Measurements from ENCODE around the gene OLFM3.

The OLFM3 gene

GRCh38 chr1:101943237-101943636 is 53.5 kb downstream of the OLFM3 start:
- Histone ChIP-seq H3K9ac (ENCODE audit: low read length) (no peak overlapping the region), H3K4me1 (ENCODE audit: control insufficient read depth, insufficient read depth, low read length) (no peaks in the 10 kb centered on the region), H3K27me3 (replicated peaks; ENCODE audit: control insufficient read depth, insufficient read depth, low read length) (no peaks in the 10 kb centered on the region), H3K4me3 (ENCODE audit: low read length) (no peak overlapping the region), H3K36me3 (ENCODE audit: control insufficient read depth, insufficient read depth, low read length, severe bottlenecking) (no peaks in the 10 kb centered on the region), H3K9me3 (ENCODE audit: control insufficient read depth, low read length) (no peaks in the 10 kb centered on the region)
- DNase-seq (ENCODE audit: low read depth): no peak

GRCh38 chr1:101942516-101943193 is 54.1 kb downstream of the OLFM3 start:
- no peak overlapping the region for H3K4me3 ChIP-seq (ENCODE audit: low read length)
- no peaks in the 10 kb centered on the region for H3K9me3 ChIP-seq (ENCODE audit: control insufficient read depth, low read length)
- H3K4me1 ChIP-seq (ENCODE audit: control insufficient read depth, insufficient read depth, low read length): no peaks in the 10 kb centered on the region
- DNase-seq (ENCODE audit: low read depth): no peak
- H3K27me3 ChIP-seq (replicated peaks; ENCODE audit: control insufficient read depth, insufficient read depth, low read length): no peaks in the 10 kb centered on the region
- no peak overlapping the region for H3K9ac ChIP-seq (ENCODE audit: low read length)
- no peaks in the 10 kb centered on the region for H3K36me3 ChIP-seq (ENCODE audit: control insufficient read depth, insufficient read depth, low read length, severe bottlenecking)

DNA sequence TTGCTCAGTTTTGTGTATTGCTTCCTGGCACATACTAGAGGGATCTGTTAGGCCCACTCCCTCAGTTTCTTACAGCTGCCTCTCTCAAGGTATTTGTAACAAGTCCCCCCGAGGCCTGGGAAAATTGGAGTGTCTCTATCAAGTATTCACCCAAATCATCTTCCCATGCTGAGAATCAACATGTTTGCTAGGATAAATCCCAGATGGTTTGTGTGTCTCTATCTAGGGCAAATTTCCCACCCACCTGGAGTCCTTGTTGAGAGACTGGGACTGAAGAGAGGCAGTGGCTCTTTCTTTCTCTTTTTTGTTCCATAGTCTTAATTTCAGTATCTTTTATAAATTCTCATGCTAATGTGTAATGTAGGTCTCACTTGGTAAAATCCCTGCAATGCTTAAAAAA is 58.0 kb downstream of the OLFM3 start:
- peaks cover 6% of the 10 kb centered on the region for H3K9me3 ChIP-seq (ENCODE audit: control insufficient read depth, low read length)
- no peaks in the 10 kb centered on the region for H3K36me3 ChIP-seq (ENCODE audit: control insufficient read depth, insufficient read depth, low read length, severe bottlenecking)
- DNase-seq (ENCODE audit: low read depth): no peak
- no peaks in the 10 kb centered on the region for H3K4me1 ChIP-seq (ENCODE audit: control insufficient read depth, insufficient read depth, low read length)
- H3K4me3 ChIP-seq (ENCODE audit: low read length): no peak overlapping the region
- H3K27me3 ChIP-seq (replicated peaks; ENCODE audit: control insufficient read depth, insufficient read depth, low read length): no peaks in the 10 kb centered on the region
- no peak overlapping the region for H3K9ac ChIP-seq (ENCODE audit: low read length)

GRCh38 chr1:101929343-101929742 is 67.4 kb downstream of the OLFM3 start:
- DNase-seq (ENCODE audit: low read depth): no peak
- Histone ChIP-seq H3K4me3 (ENCODE audit: low read length) (no peak overlapping the region), H3K4me1 (ENCODE audit: control insufficient read depth, insufficient read depth, low read length) (no peaks in the 10 kb centered on the region), H3K9ac (ENCODE audit: low read length) (no peak overlapping the region), H3K36me3 (ENCODE audit: control insufficient read depth, insufficient read depth, low read length, severe bottlenecking) (no peaks in the 10 kb centered on the region), H3K9me3 (ENCODE audit: control insufficient read depth, low read length) (peaks cover 10% of the 10 kb centered on the region), H3K27me3 (replicated peaks; ENCODE audit: control insufficient read depth, insufficient read depth, low read length) (no peaks in the 10 kb centered on the region)

DNA sequence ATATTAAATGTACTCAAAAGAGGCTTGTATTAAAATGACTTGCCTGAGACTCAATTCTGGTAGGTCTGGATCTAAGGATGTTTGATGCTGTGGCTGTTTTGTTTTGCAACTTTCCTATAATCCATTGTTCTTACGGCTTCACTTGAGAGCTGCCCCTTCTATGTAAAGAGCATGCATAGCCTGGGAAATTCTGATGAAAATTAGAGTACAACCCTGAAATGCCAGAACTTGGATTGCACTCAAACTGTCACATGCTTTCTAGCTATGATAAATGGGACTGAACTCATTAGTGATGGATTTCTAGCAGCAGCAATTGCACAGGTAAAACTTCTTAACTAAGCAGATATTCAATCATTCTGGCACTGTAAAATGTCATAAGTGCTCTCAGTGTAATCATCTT is 67.9 kb downstream of the OLFM3 start:
- Histone ChIP-seq H3K36me3 (ENCODE audit: control insufficient read depth, insufficient read depth, low read length, severe bottlenecking) (no peaks in the 10 kb centered on the region), H3K4me1 (ENCODE audit: control insufficient read depth, insufficient read depth, low read length) (no peaks in the 10 kb centered on the region)

DNA sequence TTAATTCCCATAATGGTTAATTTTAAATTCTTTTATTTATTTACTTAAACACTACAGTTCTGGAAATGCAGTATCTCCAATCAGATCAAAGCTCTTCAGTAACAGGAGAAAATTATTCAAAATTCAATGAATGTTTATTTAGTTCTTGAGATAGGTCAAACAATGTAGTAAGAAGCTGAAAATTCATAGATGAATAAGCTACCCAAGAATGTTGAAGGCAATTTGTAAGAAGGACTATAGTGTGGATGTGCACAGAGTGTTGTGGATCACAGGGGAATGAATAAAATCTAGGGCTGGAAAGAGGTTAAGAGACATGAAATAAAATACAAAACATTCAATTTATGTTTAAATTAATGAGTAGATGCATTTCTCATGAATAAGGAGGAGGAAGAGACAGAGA is 72.0 kb downstream of the OLFM3 start:
- no peak overlapping the region for H3K9ac ChIP-seq (ENCODE audit: low read length)
- no peak for DNase-seq (ENCODE audit: low read depth)

More for the DNA sequence above, 67.9 kb downstream of the OLFM3 start:
- DNase-seq (ENCODE audit: low read depth): no peak
- Histone ChIP-seq H3K27me3 (replicated peaks; ENCODE audit: control insufficient read depth, insufficient read depth, low read length) (no peaks in the 10 kb centered on the region), H3K4me3 (ENCODE audit: low read length) (no peak overlapping the region), H3K9ac (ENCODE audit: low read length) (no peak overlapping the region), H3K9me3 (ENCODE audit: control insufficient read depth, low read length) (peaks cover 5% of the 10 kb centered on the region)

DNA sequence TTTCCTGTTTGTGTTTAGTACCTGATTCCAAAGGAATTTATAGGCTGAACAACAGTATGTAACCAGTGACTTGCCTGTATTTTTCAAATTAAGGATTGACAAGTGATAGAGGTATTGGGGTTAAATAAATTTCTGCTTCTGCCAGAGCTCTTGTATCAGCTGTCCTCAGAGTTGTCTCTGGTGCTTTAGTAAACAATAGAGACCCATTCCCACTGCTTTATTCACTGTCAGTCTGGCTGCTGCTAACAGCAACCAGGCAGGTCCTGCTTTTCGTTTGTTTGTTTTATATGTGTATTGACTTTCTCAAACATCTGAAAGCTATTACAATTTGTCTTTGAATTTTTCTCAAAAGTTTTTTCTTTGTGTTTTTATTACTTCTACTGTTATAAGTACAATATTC is 76.1 kb downstream of the OLFM3 start:
- no peak for DNase-seq (ENCODE audit: low read depth)
- H3K4me1 ChIP-seq (ENCODE audit: control insufficient read depth, insufficient read depth, low read length): no peaks in the 10 kb centered on the region
- no peaks in the 10 kb centered on the region for H3K27me3 ChIP-seq (replicated peaks; ENCODE audit: control insufficient read depth, insufficient read depth, low read length)
- no peaks in the 10 kb centered on the region for H3K36me3 ChIP-seq (ENCODE audit: control insufficient read depth, insufficient read depth, low read length, severe bottlenecking)
- H3K4me3 ChIP-seq (ENCODE audit: low read length): no peak overlapping the region
- H3K9me3 ChIP-seq (ENCODE audit: control insufficient read depth, low read length): no peaks in the 10 kb centered on the region
- H3K9ac ChIP-seq (ENCODE audit: low read length): no peak overlapping the region

More for the DNA sequence above, 72.0 kb downstream of the OLFM3 start:
- no peaks in the 10 kb centered on the region for H3K9me3 ChIP-seq (ENCODE audit: control insufficient read depth, low read length)
- H3K27me3 ChIP-seq (replicated peaks; ENCODE audit: control insufficient read depth, insufficient read depth, low read length): no peaks in the 10 kb centered on the region
- H3K36me3 ChIP-seq (ENCODE audit: control insufficient read depth, insufficient read depth, low read length, severe bottlenecking): no peaks in the 10 kb centered on the region
- no peak overlapping the region for H3K4me3 ChIP-seq (ENCODE audit: low read length)
- no peaks in the 10 kb centered on the region for H3K4me1 ChIP-seq (ENCODE audit: control insufficient read depth, insufficient read depth, low read length)

DNA sequence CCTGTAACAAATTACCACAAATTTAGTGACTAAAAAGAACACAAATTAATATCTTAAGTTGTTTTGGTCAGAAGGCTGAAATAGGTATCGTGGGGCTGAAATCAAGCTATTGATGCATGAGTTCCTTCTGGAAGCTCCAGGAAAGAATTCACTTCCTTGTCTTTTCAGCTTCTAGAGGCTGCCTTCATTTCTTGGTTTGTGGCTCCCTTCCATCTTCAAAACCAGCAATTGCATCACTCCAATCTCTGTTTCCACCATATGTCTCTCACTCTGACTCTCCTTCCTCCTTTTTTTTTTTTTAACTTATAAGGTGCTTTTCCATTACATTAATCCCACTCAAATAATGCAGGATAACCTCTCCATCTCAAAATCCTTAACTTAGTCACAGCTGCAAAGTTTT is 78.4 kb downstream of the OLFM3 start:
- Histone ChIP-seq H3K9me3 (ENCODE audit: control insufficient read depth, low read length) (no peaks in the 10 kb centered on the region), H3K27me3 (replicated peaks; ENCODE audit: control insufficient read depth, insufficient read depth, low read length) (no peaks in the 10 kb centered on the region), H3K36me3 (ENCODE audit: control insufficient read depth, insufficient read depth, low read length, severe bottlenecking) (no peaks in the 10 kb centered on the region), H3K4me3 (ENCODE audit: low read length) (no peak overlapping the region), H3K9ac (ENCODE audit: low read length) (no peak overlapping the region), H3K4me1 (ENCODE audit: control insufficient read depth, insufficient read depth, low read length) (no peaks in the 10 kb centered on the region)
- DNase-seq (ENCODE audit: low read depth): no peak

GRCh38 chr1:101915597-101915996 is 81.1 kb downstream of the OLFM3 start:
- no peaks in the 10 kb centered on the region for H3K36me3 ChIP-seq (ENCODE audit: control insufficient read depth, insufficient read depth, low read length, severe bottlenecking)
- no peaks in the 10 kb centered on the region for H3K9me3 ChIP-seq (ENCODE audit: control insufficient read depth, low read length)
- no peaks in the 10 kb centered on the region for H3K27me3 ChIP-seq (replicated peaks; ENCODE audit: control insufficient read depth, insufficient read depth, low read length)
- no peaks in the 10 kb centered on the region for H3K4me1 ChIP-seq (ENCODE audit: control insufficient read depth, insufficient read depth, low read length)
- no peak overlapping the region for H3K9ac ChIP-seq (ENCODE audit: low read length)
- DNase-seq (ENCODE audit: low read depth): no peak
- no peak overlapping the region for H3K4me3 ChIP-seq (ENCODE audit: low read length)

DNA sequence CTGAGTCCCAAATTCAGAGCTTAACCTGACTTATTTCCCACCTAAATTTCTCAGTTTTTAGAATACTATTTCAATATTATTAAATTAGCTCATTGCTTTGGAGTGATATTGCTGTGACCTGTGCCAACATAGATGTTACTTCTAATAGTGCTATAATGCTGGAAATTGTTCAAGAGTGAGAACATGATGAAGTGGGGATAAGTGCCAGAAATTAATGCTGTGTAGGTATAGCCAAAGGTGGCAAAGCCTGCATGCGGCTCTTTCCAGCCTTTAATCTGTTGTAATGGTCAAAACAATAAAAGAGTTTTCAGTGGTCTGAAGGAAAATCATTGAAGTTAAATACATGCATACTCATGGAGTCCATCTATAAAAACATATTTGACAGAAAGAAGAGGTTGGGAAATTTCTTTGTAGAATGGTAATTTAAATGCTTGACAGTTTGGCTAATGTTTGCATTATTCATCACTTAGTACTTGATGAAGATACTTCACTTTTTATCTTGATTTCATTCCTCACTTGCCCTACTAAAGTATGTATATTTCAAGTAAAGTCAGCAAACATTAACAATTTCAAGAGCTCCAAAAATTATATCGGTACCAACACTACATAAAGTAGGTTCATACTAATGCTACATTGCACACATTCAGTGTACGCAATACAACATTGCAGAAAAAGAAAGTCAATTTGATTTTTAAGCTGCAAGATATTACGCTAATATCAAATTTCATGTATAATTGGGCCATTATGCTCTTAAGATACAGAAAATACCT is 82.1 kb downstream of the OLFM3 start:
- Histone ChIP-seq H3K4me1 (ENCODE audit: control insufficient read depth, insufficient read depth, low read length) (no peaks in the 10 kb centered on the region), H3K9ac (ENCODE audit: low read length) (no peak overlapping the region), H3K4me3 (ENCODE audit: low read length) (no peak overlapping the region), H3K9me3 (ENCODE audit: control insufficient read depth, low read length) (no peaks in the 10 kb centered on the region), H3K27me3 (replicated peaks; ENCODE audit: control insufficient read depth, insufficient read depth, low read length) (no peaks in the 10 kb centered on the region), H3K36me3 (ENCODE audit: control insufficient read depth, insufficient read depth, low read length, severe bottlenecking) (no peaks in the 10 kb centered on the region)
- no peak for DNase-seq (ENCODE audit: low read depth)

GRCh38 chr1:101911894-101912293 is 84.8 kb downstream of the OLFM3 start:
- no peak for DNase-seq (ENCODE audit: low read depth)
- Histone ChIP-seq H3K9ac (ENCODE audit: low read length) (no peak overlapping the region), H3K27me3 (replicated peaks; ENCODE audit: control insufficient read depth, insufficient read depth, low read length) (no peaks in the 10 kb centered on the region), H3K4me1 (ENCODE audit: control insufficient read depth, insufficient read depth, low read length) (no peaks in the 10 kb centered on the region), H3K36me3 (ENCODE audit: control insufficient read depth, insufficient read depth, low read length, severe bottlenecking) (no peaks in the 10 kb centered on the region), H3K9me3 (ENCODE audit: control insufficient read depth, low read length) (no peaks in the 10 kb centered on the region), H3K4me3 (ENCODE audit: low read length) (no peak overlapping the region)

Data from adipocyte (in vitro differentiated cells).